PC-9 (cell line): Measurements from ENCODE around the gene DPEP2NB.

Experiments used
- EZH2 ChIP-seq: fragments of 200-600 bp; sonication (generic); IDR thresholded peaks from 2 replicates; pipeline ENCODE4 v1.8.0; 2017; ENCODE audit warnings: antibody characterized with exemption, low read depth
- TF ChIP-seq, protein P1 (sequence below): fragments of 200-600 bp; sonication (generic); conservative IDR thresholded peaks from 2 replicates; pipeline ENCODE4 v1.6.1; 2017; ENCODE audit warnings: mixed run types, antibody characterized with exemption, mild to moderate bottlenecking, moderate library complexity

DNA sequence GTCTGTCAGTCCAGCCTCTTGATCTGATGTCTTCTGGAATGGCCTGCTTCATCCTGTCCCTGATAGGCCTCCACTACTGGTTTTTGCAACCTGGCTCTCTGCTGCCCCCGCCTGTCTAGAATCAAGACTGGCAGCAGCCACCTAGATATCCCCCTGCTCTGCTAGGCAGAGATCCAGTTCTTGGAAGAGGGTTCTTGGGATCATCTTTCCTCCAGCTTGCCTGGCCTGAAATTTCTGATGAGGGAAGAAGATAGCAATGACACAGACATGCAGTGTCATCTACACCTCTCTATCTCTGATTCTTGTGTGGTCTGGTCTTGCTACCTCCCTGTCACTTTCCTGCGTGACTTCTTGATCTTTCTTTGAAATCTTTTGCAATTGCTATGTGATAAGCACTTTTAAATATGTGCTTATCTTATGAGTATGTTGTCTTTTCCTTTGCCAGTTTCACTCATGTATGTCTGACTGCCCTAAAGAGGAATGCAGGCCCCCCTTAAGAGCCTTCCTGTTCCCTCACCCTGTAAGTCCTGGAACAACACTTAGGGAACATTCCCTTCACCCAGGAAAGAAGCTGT, 49.2 kb upstream of the DPEP2NB start:
- TF ChIP-seq, protein P1, sequence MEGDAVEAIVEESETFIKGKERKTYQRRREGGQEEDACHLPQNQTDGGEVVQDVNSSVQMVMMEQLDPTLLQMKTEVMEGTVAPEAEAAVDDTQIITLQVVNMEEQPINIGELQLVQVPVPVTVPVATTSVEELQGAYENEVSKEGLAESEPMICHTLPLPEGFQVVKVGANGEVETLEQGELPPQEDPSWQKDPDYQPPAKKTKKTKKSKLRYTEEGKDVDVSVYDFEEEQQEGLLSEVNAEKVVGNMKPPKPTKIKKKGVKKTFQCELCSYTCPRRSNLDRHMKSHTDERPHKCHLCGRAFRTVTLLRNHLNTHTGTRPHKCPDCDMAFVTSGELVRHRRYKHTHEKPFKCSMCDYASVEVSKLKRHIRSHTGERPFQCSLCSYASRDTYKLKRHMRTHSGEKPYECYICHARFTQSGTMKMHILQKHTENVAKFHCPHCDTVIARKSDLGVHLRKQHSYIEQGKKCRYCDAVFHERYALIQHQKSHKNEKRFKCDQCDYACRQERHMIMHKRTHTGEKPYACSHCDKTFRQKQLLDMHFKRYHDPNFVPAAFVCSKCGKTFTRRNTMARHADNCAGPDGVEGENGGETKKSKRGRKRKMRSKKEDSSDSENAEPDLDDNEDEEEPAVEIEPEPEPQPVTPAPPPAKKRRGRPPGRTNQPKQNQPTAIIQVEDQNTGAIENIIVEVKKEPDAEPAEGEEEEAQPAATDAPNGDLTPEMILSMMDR, result peak; percentile 84
- TF ChIP-seq EZH2, result no peak
